Measurements from ENCODE around the gene TEAD3.
"Not testable (repeated sequence)": the region's sequence is repeated elsewhere in the genome, so short reads cannot be mapped to it uniquely, and the experiment has no call there.

The TEAD3 gene

GRCh38 chr6:35496841-35497570 is at the start of gene TEAD3:
TEAD3 (minus strand) TSS chr6:35497079.
- peaks cover 29% of the 10 kb centered on the region for H3K27me3 Mint-ChIP-seq
- H3K27ac Mint-ChIP-seq = no peak within 1 kb of the TSS
- H3K4me1 Mint-ChIP-seq = peaks cover 9% of the 10 kb centered on the region
- H3K36me3 Mint-ChIP-seq = no peaks in the 10 kb centered on the region
- H3K9me3 Mint-ChIP-seq = no peaks in the 10 kb centered on the region
- peak within 1 kb of the TSS; percentile 79 for H3K4me3 Mint-ChIP-seq
- ATAC-seq (ENCODE audit: low read depth) (peak; percentile 73), DNase-seq (ENCODE audit: low spot score in 2 of 2) (peak; percentile 50 to 77)

DNA sequence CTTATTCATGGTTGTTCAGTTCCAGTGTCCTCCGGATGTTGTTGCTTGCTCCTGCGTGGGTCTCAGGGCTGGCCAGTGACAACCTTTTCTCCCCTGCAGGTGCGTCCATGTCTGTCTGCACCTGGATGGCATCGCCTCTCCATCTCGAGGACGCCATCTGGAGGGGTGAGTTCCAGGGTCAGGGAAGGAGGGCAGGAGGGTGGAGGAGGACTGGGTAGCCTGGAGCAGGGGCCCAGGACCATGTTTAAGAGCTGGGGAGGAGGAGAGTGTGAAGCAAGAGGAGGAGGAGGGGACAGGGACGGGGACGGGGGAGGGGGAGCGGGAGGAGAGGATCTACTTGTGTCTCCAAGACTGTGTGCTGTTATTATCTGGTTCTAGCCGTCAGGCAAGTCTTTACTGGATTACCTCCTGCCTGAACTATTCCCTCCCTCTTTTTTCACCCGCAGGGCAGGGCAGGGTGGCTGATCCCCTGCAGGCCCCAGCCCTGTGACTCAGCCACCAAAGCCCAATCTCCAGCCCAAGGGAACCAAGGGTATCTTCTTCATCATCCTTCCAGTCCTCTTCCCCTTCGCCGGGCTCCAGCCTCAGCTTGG is 48.0 kb upstream of the TEAD3 start:
- Mint-ChIP-seq H3K4me3 (no peak overlapping the region), H3K4me1 (no peaks in the 10 kb centered on the region), H3K36me3 (peaks cover 4% of the 10 kb centered on the region), H3K27ac (no peak overlapping the region), H3K27me3 (peaks cover 9% of the 10 kb centered on the region), H3K9me3 (peaks cover 6% of the 10 kb centered on the region)
- no peak for ATAC-seq (ENCODE audit: low read depth)
- no peak for DNase-seq (ENCODE audit: low spot score in 2 of 2)

DNA sequence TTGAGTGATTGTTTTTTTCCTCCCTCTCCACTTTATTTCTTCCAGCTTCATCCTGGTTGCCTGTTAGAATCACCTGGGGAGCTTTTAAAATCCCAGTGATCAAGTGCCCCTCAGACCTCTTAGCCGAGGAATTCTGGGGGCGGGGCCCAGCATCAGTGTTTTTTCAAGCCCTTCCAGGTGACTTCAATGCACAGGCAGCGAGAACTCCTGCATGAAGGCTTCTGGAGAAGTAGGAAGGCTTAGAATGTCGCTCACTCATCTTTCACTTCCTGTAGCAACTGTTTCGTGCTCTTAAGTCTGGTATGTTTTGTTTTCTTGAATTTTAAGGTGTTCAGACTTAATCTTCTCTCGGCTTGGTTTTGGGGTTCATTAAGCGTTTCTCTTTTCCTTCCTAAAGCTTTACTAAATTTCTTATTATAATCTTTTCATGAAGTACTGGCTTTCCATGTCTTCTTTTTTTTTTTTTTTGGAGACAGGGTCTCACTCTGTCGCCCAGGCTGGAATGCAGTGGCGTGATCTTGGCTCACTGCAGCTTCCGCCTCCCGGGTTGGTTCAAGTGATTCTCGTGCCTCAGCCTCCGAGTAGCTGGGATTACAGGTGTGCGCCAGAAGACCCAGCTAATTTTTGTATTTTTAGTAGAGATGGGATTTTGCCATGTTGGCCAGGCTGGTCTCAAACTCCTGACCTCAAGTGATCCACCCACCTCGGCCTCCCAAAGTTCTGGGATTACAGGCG is 46.7 kb upstream of the TEAD3 start:
- ATAC-seq (ENCODE audit: low read depth) = no peak
- no peak overlapping the region for H3K4me3 Mint-ChIP-seq
- peaks cover 9% of the 10 kb centered on the region for H3K27me3 Mint-ChIP-seq
- peaks cover 4% of the 10 kb centered on the region for H3K9me3 Mint-ChIP-seq
- no peak for DNase-seq (ENCODE audit: low spot score in 2 of 2)
- no peaks in the 10 kb centered on the region for H3K4me1 Mint-ChIP-seq
- peaks cover 2% of the 10 kb centered on the region for H3K36me3 Mint-ChIP-seq
- no peak overlapping the region for H3K27ac Mint-ChIP-seq

DNA sequence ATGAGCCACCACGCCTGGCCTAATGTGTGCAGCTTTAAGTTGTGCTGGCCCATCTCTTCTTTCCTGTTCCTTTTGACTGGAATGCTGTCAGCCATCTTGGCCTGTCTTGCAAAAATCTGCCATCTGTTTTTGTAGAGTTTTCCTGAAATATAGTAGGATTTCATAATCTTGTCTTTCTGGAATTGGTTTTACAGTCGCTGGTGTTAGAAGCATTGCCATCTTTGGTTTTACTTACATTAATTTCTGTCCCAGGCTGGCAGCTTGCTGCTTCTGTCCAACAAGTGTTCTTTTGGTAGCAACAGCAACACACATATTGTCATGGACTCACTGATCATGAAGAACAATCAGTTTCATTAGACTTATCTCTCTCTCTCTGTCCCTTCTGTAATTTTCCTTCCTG is 45.0 kb upstream of the TEAD3 start:
- Mint-ChIP-seq H3K36me3 (peaks cover 2% of the 10 kb centered on the region), H3K4me1 (no peaks in the 10 kb centered on the region), H3K27ac (no peak overlapping the region), H3K9me3 (peaks cover 4% of the 10 kb centered on the region), H3K27me3 (peaks cover 2% of the 10 kb centered on the region), H3K4me3 (no peak overlapping the region)
- ATAC-seq (ENCODE audit: low read depth) (no peak), DNase-seq (ENCODE audit: low spot score in 2 of 2) (no peak)

DNA sequence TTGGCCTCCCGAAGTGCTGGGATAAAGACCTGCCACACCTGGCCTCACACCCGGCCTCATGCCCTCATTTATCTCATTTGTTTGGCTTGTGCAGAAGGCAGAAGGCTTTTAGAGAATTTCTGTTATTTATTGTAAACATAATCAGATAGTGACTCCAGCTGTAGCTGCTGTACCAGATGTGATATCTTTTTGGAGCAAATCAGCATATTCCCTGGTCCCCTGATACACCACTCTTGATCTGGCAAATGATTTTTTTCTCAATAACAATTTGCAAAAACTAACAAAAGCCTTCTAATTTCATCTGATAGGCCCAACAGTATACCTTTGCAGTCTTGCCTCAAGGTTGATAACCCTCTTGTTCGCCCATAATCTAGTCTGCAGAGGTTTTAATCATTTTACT is 42.3 kb upstream of the TEAD3 start:
- peaks cover 2% of the 10 kb centered on the region for H3K36me3 Mint-ChIP-seq
- DNase-seq (ENCODE audit: low spot score in 2 of 2) (no peak), ATAC-seq (ENCODE audit: low read depth) (no peak)
- peaks cover 4% of the 10 kb centered on the region for H3K9me3 Mint-ChIP-seq
- H3K4me3 Mint-ChIP-seq = no peak overlapping the region
- peaks cover 7% of the 10 kb centered on the region for H3K27me3 Mint-ChIP-seq
- no peak overlapping the region for H3K27ac Mint-ChIP-seq
- peaks cover 3% of the 10 kb centered on the region for H3K4me1 Mint-ChIP-seq

DNA sequence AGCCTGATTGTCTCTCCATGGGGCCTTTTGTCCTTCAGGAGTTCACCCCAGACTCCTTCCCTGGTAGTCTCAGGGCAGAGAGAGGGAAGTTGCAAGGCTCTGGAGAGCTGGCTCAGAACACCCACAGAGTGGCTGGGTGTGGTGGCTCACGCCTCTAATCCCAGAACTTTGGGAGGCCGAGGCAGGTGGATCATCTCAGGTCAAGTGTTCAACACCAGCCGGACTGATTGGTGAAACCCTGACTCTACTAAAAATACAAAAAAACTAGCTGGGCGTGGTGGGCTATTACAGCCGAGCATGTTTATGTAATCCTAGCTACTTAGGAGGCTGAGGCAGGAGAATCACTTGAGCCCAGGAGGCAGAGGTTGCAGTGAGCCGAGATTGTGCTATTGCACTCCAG is 39.0 kb upstream of the TEAD3 start:
- not testable (repeated sequence) for H3K36me3 Mint-ChIP-seq; H3K4me1 Mint-ChIP-seq; ATAC-seq (ENCODE audit: low read depth); DNase-seq (ENCODE audit: low spot score in 2 of 2); H3K9me3 Mint-ChIP-seq; H3K4me3 Mint-ChIP-seq; H3K27ac Mint-ChIP-seq
- H3K27me3 Mint-ChIP-seq = peaks cover 16% of the 10 kb centered on the region

DNA sequence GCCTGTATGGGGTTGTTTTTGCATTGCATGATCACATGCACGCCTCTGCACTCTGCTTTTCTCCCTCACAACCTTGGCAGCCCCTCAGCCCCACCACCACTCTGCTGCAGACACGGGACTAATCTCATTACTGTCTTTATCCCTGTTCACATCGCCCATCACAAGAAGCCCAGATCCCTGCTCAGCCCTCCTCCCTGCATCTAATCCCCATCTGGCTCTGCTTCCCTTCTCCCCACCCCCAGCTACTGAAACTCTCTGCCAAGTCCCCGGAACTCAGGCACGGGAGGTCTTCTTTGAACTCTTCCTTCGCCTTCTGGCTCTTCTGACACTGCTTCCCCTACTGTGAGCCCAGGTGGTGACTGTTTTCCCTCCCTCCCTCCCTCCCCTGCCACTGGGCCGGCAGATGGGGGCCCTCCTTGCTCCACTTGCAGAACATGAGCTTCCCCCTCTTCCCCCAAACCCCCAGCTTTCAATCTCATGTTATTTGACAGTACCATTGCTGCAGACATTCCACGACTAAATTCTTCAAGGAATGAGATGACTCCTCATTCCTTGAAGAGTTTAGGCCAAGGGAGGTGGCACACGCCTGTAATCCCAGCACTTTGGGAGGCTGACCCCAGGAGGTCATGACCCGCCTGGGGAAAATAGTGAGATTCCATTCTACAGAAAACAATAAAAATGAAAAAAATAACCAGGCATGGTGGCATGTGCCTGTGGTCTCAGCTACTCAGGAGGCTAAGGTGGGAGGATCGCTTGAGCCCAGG is 37.7 kb upstream of the TEAD3 start:
- Mint-ChIP-seq H3K9me3 (no peaks in the 10 kb centered on the region), H3K4me1 (peaks cover 3% of the 10 kb centered on the region), H3K36me3 (no peaks in the 10 kb centered on the region), H3K27ac (no peak overlapping the region), H3K4me3 (no peak overlapping the region), H3K27me3 (peaks cover 16% of the 10 kb centered on the region)
- ATAC-seq (ENCODE audit: low read depth) (no peak), DNase-seq (ENCODE audit: low spot score in 2 of 2) (no peak)

DNA sequence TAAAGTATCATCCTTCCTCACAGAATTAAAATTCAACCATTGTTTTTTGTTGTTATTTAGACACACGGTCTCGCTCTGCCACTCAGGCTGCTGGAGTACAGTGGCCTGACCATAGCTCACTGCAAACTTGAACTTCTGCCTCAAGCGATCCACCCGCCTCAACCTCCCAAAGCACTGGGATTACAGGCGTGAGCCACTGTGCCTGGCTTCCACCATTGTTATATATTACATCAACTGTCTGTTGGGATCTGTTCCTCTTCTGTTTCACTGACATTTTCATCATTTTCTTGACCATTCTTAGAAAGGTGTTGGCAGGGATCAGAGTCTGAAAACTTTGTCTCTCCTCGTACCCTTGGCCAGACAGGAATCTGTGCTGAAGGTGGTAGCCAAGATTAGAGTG is 37.1 kb upstream of the TEAD3 start:
- no peak for ATAC-seq (ENCODE audit: low read depth)
- Mint-ChIP-seq H3K4me3 (no peak overlapping the region), H3K4me1 (peaks cover 3% of the 10 kb centered on the region), H3K27me3 (peaks cover 16% of the 10 kb centered on the region), H3K9me3 (no peaks in the 10 kb centered on the region), H3K27ac (no peak overlapping the region), H3K36me3 (no peaks in the 10 kb centered on the region)
- DNase-seq (ENCODE audit: low spot score in 2 of 2) = no peak

DNA sequence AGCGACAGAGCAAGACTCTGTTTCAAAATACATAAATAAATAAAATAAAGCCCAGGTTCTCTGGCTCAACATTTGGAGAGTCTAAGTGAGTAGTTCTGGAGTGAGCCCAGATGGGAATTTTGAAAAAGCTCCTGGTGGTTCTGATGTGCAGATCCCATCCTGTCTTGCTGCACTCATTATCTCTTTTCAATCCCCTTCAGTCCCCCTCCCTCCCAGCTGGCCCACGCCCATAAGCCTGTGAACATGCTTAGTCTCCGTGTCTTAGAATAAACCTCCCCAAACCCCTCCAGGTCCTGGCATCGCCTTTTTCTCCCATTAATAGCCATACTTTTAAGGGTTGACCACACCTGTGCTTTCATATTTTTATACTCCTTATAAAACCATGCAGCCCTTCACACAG is 35.2 kb upstream of the TEAD3 start:
- Mint-ChIP-seq H3K27me3 (peaks cover 16% of the 10 kb centered on the region), H3K4me3 (no peak overlapping the region), H3K27ac (no peak overlapping the region), H3K9me3 (no peaks in the 10 kb centered on the region), H3K4me1 (peaks cover 3% of the 10 kb centered on the region), H3K36me3 (no peaks in the 10 kb centered on the region)
- DNase-seq (ENCODE audit: low spot score in 2 of 2) (no peak), ATAC-seq (ENCODE audit: low read depth) (no peak)

DNA sequence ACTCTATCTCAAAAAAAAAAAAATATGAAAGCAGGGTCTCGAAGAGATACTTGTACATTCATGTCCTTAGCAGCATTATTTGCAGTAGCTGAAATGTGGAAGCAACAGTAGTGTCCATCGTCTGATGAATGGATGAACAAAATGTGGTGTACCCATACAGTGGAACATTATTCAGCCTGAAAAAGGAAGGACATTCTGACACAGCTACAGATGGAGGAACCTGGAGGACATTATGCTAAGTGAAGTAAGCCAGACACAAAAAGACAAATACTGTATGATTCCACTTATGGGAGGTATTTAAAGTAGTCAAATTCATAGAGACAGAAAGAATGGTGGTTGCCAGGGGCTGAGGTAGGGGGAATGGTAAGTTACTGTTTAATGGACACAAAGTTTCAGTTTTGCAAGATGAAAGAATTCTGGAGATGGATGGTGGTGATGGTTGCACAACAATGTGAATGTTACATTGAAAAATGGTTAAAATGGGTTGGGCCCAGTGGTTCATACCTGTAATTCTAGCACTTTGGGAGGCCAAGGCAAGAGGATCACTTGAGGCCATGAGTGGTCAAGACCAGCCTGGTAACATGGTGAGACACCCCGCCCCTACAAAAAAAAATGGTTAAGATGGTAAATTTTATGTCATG is 27.6 kb upstream of the TEAD3 start:
- no peak for DNase-seq (ENCODE audit: low spot score in 2 of 2)
- Mint-ChIP-seq H3K36me3 (no peaks in the 10 kb centered on the region), H3K4me3 (no peak overlapping the region), H3K27ac (no peak overlapping the region), H3K4me1 (no peaks in the 10 kb centered on the region), H3K9me3 (no peaks in the 10 kb centered on the region), H3K27me3 (no peaks in the 10 kb centered on the region)
- no peak for ATAC-seq (ENCODE audit: low read depth)

- Mint-ChIP-seq H3K4me3 (peak overlapping the region; percentile 67), H3K27ac (no peak overlapping the region), H3K36me3 (no peaks in the 10 kb centered on the region), H3K9me3 (no peaks in the 10 kb centered on the region), H3K27me3 (no peaks in the 10 kb centered on the region), H3K4me1 (no peaks in the 10 kb centered on the region)
- ATAC-seq (ENCODE audit: low read depth) (peak; percentile 85), DNase-seq (ENCODE audit: low spot score in 2 of 2) (peak; percentile 71 to 79)
Observed at GRCh38 chr6:35522660-35523658, 26.1 kb upstream of the TEAD3 start.

DNA sequence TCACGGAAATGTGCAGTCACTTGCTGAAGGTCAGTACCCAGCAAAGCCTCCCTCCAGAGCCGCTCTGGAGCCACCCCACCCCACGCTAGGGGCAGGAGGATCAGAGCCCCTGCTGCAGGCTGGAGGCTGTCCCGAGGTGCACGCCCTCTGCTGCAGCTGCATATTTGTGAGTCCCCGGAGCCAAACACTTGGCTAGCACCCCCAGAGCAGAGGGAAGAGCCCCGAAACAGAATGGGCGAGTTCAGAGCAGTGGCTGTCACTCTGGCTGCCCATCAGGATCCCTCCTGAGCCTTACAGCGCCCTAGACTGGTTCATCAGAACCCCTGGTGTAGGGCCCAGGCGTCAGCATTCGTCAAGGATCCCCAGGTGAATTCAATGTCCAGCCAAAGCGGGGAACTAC is 25.3 kb upstream of the TEAD3 start:
- Mint-ChIP-seq H3K27ac (no peak overlapping the region), H3K4me1 (no peaks in the 10 kb centered on the region), H3K36me3 (no peaks in the 10 kb centered on the region), H3K9me3 (no peaks in the 10 kb centered on the region), H3K4me3 (no peak overlapping the region), H3K27me3 (no peaks in the 10 kb centered on the region)
- ATAC-seq (ENCODE audit: low read depth) = no peak
- DNase-seq (ENCODE audit: low spot score in 2 of 2) = no peak

GRCh38 chr6:35521235-35521634 is 24.4 kb upstream of the TEAD3 start:
- Mint-ChIP-seq H3K4me1 (no peaks in the 10 kb centered on the region), H3K4me3 (no peak overlapping the region), H3K9me3 (no peaks in the 10 kb centered on the region), H3K27ac (no peak overlapping the region), H3K36me3 (no peaks in the 10 kb centered on the region), H3K27me3 (no peaks in the 10 kb centered on the region)
- no peak for ATAC-seq (ENCODE audit: low read depth)
- no peak for DNase-seq (ENCODE audit: low spot score in 2 of 2)

Measured in memory B cell (primary cell).